Fibroblast of lung (primary cell): ENCODE data around the gene COL15A1.

ENCODE experiments used
- EZH2 ChIP-seq: IDR thresholded peaks from 2 replicates; pipeline ENCODE4 v1.5.1; 2012; ENCODE audit warnings: low read length, control low read depth, mild to moderate bottlenecking; ENCODE audit errors: missing control alignments
- TF ChIP-seq, protein P1 (sequence below), 2 donors: IDR thresholded peaks in 1 of 2; conservative IDR thresholded peaks in 1 of 2; 1 replicate in 1 of 2; 2 replicates in 1 of 2; pipeline ENCODE4 v1.5.1; 2011 to 2012; ENCODE audit warnings: low read length in 2 of 2, control low read depth in 1 of 2, inconsistent platforms in 1 of 2, low read depth in 1 of 2, mild to moderate bottlenecking in 1 of 2

DNA sequence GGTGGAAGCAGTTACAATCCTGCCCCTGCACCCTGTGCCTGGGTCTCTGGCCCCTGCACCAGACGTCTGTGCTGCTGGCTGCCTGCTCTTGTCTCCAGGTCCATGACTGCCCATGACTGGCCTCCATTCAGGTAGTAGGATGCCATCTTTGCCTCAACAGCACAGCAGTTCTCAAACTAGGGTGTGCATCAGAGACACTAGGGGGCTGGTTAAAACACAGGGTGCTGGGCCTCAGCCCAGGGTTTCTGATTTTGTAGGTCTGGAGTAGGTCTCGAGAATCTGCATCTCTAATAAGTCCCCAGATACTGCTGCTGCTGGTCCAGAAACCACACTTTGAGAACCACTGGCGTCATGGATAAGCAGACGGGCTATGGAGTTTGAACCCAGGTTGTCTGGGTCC, 24.0 kb downstream of the COL15A1 start:
- TF ChIP-seq, protein P1, sequence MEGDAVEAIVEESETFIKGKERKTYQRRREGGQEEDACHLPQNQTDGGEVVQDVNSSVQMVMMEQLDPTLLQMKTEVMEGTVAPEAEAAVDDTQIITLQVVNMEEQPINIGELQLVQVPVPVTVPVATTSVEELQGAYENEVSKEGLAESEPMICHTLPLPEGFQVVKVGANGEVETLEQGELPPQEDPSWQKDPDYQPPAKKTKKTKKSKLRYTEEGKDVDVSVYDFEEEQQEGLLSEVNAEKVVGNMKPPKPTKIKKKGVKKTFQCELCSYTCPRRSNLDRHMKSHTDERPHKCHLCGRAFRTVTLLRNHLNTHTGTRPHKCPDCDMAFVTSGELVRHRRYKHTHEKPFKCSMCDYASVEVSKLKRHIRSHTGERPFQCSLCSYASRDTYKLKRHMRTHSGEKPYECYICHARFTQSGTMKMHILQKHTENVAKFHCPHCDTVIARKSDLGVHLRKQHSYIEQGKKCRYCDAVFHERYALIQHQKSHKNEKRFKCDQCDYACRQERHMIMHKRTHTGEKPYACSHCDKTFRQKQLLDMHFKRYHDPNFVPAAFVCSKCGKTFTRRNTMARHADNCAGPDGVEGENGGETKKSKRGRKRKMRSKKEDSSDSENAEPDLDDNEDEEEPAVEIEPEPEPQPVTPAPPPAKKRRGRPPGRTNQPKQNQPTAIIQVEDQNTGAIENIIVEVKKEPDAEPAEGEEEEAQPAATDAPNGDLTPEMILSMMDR (conservative IDR thresholded peaks at IDR 0.05 in 1 of 2, IDR thresholded peaks at IDR 0.05 in 1 of 2; ENCODE audit: low read depth in 1 of 2, low read length in 2 of 2): no peak
- no peak for TF ChIP-seq EZH2
